Stimulated activated effector memory CD8-positive, alpha-beta T cell treated with anti-CD3 and anti-CD28 coated beads, Interleukin-12 subunit alpha, Interleukin-12 subunit beta, amount 100 ng/mL, for 72 hours (primary cell): ENCODE results near the gene STK38.
A peak's percentile ranks its signal among the peaks of the same experiment; 100 is the strongest.
"Not testable (repeated sequence)": the region's sequence is repeated elsewhere in the genome, so short reads cannot be mapped to it uniquely, and the experiment has no call there.

Experiments
- ATAC-seq: fragments of 150-1000 bp; cut with Tn5 transposase; 2 replicates; pipeline ENCODE4 v1.10.0; 2021
- DNase-seq, 2 donors: peaks; one replicate each; pipeline ENCODE4 v3.0.0; 2021 to 2022; ENCODE audit warnings: low spot score in 2 of 2
- H3K27ac Mint-ChIP-seq: one replicate; pipeline ENCODE4 v1.8.0; 2022; ENCODE audit warnings: mild to moderate bottlenecking, mixed read lengths
- H3K36me3 Mint-ChIP-seq: one replicate; pipeline ENCODE4 v1.8.0; 2022; ENCODE audit warnings: mild to moderate bottlenecking, mixed read lengths
- H3K4me1 Mint-ChIP-seq: one replicate; pipeline ENCODE4 v1.8.0; 2022; ENCODE audit warnings: mixed read lengths
- H3K4me3 Mint-ChIP-seq: one replicate; pipeline ENCODE4 v1.8.0; 2022; ENCODE audit warnings: mild to moderate bottlenecking, mixed read lengths
- H3K9me3 Mint-ChIP-seq: one replicate; pipeline ENCODE4 v1.8.0; 2022; ENCODE audit warnings: mixed read lengths

Gene STK38

DNA sequence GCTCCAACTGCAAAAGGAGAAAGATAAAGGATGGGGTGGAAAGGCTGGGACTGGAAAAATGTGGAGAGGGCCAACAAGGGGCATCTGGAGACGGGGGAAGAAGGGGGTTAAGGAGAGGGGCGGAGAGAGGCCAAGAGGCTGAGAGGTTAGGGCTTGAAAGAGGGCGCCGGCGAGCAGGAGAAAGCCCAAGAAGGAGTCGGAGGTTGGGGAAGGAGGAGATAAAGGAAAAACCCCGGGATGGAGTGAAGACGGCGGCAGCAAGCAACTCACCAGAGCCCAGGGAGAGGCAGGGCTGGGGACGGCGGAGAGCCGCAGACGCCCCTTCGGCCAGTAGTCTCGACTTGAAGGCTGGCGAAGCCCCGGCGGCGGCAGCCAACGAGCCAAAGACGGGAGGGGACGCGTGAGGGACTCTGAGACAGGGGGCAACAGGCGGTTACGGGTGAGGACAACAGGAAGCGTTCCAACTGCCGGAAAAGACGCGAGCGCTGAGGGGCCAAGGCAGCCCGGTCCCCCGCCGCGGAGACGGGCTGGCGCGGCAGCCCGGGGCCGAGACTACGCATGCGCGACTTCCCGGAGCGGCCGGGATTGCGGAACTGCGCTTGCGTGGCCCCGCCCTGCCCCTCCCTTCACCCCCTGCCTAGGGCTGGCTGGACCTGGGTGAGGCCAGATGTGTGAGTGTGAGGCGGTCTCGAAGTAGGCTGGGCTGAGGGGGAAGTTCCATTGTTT, at the start of gene STK38:
STK38 (minus strand) TSS at position 560 of the 726 bp plus-strand sequence. CDS start 7,277 bp downstream, outside the sequence.
- peaks cover 20% of the 10 kb centered on the region for H3K36me3 Mint-ChIP-seq
- ATAC-seq (peak; percentile 93), DNase-seq (peak; percentile 88 to 94)
- H3K9me3 Mint-ChIP-seq = no peaks in the 10 kb centered on the region
- H3K27ac Mint-ChIP-seq = peak within 1 kb of the TSS; percentile 97
- H3K4me3 Mint-ChIP-seq = peak within 1 kb of the TSS; percentile 97
- H3K4me1 Mint-ChIP-seq = peaks cover 25% of the 10 kb centered on the region

DNA sequence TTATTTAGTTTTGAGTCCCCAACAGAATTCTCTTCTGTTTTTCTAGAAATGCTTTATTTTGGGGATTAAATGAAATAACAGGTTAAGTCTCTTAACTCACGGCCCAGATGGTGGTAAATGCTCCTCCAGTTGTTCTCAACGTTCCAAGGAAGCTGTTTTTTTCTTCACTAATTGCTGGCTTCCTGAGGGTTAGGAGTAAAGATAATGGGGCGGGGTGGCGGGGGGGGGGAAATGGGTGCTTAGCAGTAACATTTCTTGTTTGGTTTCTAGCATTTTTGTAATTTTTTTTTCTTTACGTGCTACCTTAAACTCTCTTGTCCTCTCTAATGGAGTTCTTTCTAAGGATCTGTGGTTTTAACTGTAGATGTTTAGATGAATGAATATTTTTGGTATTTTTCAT, 49.1 kb upstream of the STK38 start:
- DNase-seq (no peak), ATAC-seq (no peak)
- Mint-ChIP-seq H3K36me3 (peaks cover 82% of the 10 kb centered on the region), H3K9me3 (no peaks in the 10 kb centered on the region), H3K27ac (peak overlapping the region; percentile 99), H3K4me3 (peak overlapping the region; percentile 81), H3K4me1 (peaks cover 63% of the 10 kb centered on the region)

DNA sequence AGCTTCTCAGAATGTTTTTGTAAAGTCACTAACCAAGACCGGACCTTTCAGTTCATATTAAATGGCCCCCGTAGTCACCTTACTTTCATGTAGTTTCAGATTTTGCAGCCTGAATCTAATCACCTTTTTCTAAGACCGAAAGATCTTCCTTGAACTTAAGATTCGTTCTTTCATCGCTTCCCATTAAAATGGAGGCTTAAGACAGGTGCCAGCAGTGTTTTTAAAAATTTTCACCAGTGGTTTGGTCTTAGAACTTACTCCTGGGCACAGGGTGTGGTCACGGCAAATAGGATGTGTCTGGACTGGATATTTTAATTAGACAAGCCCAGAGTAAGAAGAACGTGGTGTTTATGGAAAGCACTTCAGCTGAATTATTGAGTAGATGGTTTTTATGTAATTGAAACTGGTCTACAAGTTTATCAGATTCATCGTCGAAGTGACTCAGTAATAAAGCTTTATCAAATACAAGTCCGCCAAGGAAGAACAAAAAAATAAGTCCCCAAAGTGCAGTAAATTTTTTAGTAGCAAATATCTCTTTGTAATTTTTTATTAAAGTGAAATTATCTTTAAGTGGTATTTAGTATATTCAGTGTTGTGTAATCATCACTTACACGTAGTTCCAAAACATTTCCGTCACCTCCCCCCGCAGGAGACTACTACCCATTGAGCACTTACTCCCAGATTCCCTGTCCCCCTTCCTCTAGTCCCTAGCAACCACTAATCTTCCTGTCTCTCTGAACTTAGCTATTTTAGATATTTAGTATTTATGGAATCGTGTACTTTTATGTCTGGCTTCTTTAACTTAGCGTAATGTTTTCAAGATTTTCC, 47.8 kb upstream of the STK38 start:
- Mint-ChIP-seq H3K36me3 (peaks cover 69% of the 10 kb centered on the region), H3K27ac (peak overlapping the region; percentile 99), H3K9me3 (no peaks in the 10 kb centered on the region), H3K4me3 (peak overlapping the region; percentile 81), H3K4me1 (peaks cover 59% of the 10 kb centered on the region)
- DNase-seq = no peak
- no peak for ATAC-seq

DNA sequence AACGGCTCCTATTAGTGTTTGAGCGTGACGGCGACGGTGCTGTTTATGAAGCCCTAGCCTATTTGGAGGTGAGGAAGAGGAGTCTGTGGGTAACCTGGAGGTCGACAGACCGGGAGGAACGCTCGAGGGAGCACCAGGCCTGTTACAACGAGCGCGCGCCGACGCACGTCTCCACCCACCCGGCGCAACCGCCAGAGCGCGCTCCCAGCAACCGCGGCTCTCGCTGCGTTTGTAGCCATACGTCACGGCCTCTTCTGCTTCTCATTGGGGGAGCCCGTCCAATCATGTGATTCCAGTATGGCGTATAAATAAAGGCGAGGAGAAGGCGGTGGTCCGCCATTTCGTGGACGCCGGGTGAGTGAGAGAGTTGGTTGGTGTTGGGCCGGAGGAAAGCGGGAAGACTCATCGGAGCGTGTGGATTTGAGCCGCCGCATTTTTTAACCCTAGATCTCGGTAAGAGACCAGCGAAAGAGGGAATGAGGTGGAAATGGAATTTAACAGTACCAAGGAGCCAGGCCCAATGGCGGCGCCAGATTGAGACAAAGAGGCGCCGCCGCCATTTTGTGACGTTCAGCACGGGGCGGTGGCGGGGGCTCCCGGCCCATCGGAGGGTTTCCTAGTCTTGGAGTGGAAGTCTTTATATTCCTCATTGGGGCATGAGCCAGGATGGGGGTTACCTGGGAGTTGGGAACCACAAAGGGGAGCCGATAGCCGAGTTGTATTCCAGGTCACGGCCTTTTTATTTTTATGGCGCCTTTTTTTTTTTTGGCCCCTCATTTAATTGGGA, 46.9 kb upstream of the STK38 start, which contains the start of gene SRSF3:
SRSF3 (plus strand) TSS at position 334 of the 787 bp plus-strand sequence. CDS start 2,401 bp downstream, outside the sequence.
- DNase-seq (peak; percentile 90 to 97), ATAC-seq (peak; percentile 96)
- peaks cover 61% of the 10 kb centered on the region for H3K36me3 Mint-ChIP-seq
- H3K4me3 Mint-ChIP-seq = peak within 1 kb of the TSS; percentile 81
- no peaks in the 10 kb centered on the region for H3K9me3 Mint-ChIP-seq
- H3K27ac Mint-ChIP-seq = peak within 1 kb of the TSS; percentile 99
- peaks cover 51% of the 10 kb centered on the region for H3K4me1 Mint-ChIP-seq

DNA sequence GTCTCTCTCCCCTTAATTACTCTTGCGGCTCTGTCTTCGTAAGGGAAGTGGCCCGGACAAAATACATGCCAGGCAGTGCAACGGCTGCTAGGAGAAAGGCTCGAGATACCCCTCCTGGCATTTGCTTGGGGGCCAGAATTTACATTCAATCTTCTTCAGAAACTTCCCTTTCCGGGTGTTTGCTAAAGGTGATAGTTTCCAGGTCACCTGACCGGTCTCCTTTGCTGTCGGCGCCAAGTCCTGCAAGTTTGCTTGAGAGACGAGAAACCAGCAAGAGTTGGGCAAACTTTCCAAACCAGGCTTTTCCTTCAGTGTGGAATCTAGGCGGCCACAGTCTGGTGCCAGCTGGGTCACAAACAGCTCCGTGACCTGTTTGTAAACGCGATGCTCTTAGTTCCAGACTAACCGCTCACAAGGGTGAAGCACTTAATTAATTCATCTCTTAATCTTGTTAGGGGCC, 46.3 kb upstream of the STK38 start:
- peak overlapping the region; percentile 81 for H3K4me3 Mint-ChIP-seq
- H3K27ac Mint-ChIP-seq = peak overlapping the region; percentile 99
- peaks cover 44% of the 10 kb centered on the region for H3K4me1 Mint-ChIP-seq
- ATAC-seq (peak; percentile 51), DNase-seq (peak in 1 of 2 donors; percentile 33)
- no peaks in the 10 kb centered on the region for H3K9me3 Mint-ChIP-seq
- H3K36me3 Mint-ChIP-seq = peaks cover 54% of the 10 kb centered on the region

DNA sequence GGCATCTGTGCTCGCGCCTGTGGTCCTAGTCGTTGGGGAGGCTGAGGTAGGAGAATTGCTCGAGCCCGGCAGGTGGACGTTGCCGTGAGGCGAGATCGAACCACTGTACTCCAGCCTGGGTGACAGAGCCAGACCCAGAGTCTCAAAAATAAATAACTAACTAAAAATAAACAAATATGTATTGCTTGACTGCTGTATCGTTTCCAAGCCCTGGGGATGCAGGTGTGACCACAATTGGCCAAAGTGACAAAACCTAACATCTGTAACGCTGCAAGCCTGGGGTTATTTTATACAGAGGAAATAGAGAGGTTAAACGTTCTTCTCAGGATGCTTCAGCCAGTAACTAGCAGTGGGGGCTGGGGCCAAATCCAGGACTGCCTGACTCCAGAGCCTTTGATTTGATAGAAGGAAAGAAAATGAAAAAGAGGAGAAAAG, 45.0 kb upstream of the STK38 start:
- H3K36me3 Mint-ChIP-seq = peaks cover 41% of the 10 kb centered on the region
- H3K4me3 Mint-ChIP-seq = peak overlapping the region; percentile 81
- DNase-seq (no peak), ATAC-seq (no peak)
- peaks cover 34% of the 10 kb centered on the region for H3K4me1 Mint-ChIP-seq
- no peaks in the 10 kb centered on the region for H3K9me3 Mint-ChIP-seq
- H3K27ac Mint-ChIP-seq = peak overlapping the region; percentile 84

DNA sequence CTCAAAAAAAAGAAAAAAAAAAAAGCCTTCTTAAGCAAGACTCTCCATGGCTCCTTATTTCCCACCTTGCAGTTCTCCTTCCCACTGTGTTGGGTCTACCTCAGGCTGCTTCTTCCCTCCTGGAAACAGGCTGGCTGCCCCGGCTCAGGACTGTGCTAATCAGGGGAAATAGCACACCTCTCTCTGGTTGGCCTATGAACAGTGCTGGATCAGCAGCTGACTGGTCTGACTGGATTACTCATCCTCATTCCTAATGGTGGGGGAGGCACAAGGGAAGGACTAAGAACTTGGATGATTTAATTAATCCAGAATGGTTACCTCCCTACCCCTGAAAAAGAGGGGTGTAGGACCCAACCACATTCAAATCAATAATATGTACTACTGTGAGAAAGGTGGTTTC, 43.0 kb upstream of the STK38 start:
- peaks cover 26% of the 10 kb centered on the region for H3K4me1 Mint-ChIP-seq
- ATAC-seq (no peak), DNase-seq (no peak)
- H3K36me3 Mint-ChIP-seq = peaks cover 21% of the 10 kb centered on the region
- no peak overlapping the region for H3K4me3 Mint-ChIP-seq
- no peak overlapping the region for H3K27ac Mint-ChIP-seq
- no peaks in the 10 kb centered on the region for H3K9me3 Mint-ChIP-seq

DNA sequence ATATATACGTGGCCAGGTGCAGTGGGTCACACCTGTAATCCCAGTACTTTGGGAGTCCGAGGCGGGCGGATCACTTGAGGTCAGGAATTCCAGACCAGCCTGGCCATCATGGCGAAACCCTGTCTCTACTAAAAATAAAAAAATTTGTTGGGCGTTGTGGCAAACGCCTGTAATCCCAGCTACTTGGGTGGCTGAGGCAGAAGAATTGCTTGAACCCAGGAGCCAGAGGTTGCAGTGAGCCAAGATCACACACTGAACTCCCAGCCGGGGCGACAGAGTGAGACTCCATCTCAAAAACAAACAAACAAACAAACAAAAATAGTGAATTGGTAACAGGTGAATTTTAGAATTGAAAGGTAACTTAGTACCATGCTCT, 41.7 kb upstream of the STK38 start:
- H3K4me1 Mint-ChIP-seq = peaks cover 21% of the 10 kb centered on the region
- not testable (repeated sequence) for H3K4me3 Mint-ChIP-seq, ATAC-seq, H3K9me3 Mint-ChIP-seq, H3K27ac Mint-ChIP-seq, DNase-seq, H3K36me3 Mint-ChIP-seq

DNA sequence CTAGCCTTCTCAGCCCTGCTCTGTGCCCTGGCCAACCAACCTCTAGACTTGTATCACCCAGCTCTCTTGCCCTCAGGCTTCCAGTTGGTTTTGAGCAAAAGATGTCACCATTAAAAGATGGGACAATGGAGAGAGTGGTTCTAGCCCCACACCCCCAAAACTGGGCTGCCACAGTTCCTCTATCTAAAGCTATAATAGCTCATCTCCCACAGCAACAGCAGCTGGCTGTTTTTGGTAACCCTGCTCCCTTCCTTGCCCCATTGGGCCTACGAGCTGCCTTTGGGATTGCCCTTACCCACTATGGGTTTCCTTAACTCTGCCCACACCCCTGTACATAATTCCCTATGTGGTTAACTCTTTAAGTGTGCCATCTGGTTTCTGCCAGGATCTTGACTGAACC, 39.3 kb upstream of the STK38 start:
- no peaks in the 10 kb centered on the region for H3K9me3 Mint-ChIP-seq
- no peaks in the 10 kb centered on the region for H3K36me3 Mint-ChIP-seq

DNA sequence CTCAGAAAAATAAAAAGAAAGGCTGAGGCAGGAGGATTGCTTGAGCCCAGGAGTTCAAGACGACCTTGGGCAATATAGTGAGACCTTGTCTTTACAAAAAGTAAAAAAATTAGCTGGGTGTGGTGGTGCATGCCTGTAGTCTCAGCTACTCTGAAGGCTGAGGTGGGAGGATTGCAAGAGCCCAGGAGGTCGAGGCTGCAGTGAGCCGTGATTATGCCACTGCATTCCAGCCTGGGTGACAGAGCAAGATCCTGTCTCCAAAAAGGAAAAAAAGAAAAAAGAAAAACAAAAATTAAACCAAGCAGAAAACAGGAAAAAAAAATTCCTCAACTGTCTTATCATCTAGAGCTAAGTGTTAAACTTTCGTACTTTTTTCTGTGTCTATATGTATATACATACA, 34.4 kb upstream of the STK38 start:
- H3K9me3 Mint-ChIP-seq = no peaks in the 10 kb centered on the region
- ATAC-seq = no peak
- no peaks in the 10 kb centered on the region for H3K4me1 Mint-ChIP-seq
- no peak overlapping the region for H3K4me3 Mint-ChIP-seq
- H3K27ac Mint-ChIP-seq = no peak overlapping the region
- DNase-seq = no peak
- H3K36me3 Mint-ChIP-seq = no peaks in the 10 kb centered on the region

More for the DNA sequence above, 39.3 kb upstream of the STK38 start:
- ATAC-seq = no peak
- Mint-ChIP-seq H3K27ac (no peak overlapping the region), H3K4me1 (peaks cover 7% of the 10 kb centered on the region), H3K4me3 (no peak overlapping the region)
- DNase-seq = no peak

DNA sequence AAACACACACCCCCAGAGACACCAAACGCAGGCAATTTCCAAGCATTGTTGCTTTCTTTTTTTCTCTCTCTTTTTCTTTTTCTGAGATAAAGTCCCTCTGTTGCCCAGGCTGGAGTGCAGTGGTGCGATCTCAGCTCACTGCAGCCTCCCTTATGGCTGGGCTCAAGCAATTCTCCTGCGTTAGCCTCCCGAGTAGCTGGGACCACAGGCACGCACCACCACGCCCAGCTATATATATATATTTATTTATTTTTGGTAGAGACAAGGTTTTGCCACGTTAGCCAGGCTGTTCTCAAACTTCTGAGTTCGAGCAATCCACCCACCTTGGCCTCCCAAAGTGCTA, 32.9 kb upstream of the STK38 start:
- Mint-ChIP-seq H3K9me3 (no peaks in the 10 kb centered on the region), H3K4me1 (no peaks in the 10 kb centered on the region), H3K36me3 (no peaks in the 10 kb centered on the region), H3K27ac (no peak overlapping the region), H3K4me3 (no peak overlapping the region)
- no peak for ATAC-seq
- DNase-seq = no peak

DNA sequence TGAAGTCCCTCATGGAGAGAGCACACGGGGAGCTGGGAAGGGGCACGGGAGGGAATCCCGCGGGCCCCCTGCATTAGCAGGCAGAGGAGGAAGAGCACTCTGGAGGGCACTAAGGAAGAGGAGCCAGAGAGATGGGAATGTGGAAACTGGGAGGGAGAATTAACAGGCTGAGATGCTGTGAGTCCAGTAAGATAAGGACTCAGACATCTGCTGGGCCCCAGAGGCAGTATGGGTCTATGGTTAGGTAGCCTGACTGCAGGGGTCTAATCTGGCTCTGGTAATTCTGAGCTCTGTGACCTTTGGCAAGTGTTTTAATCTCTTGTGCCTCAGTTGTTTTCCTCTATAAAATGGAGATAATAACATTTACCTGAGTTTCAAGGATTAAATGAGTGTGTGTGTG, 31.2 kb upstream of the STK38 start:
- peak overlapping the region; percentile 35 for H3K27ac Mint-ChIP-seq

DNA sequence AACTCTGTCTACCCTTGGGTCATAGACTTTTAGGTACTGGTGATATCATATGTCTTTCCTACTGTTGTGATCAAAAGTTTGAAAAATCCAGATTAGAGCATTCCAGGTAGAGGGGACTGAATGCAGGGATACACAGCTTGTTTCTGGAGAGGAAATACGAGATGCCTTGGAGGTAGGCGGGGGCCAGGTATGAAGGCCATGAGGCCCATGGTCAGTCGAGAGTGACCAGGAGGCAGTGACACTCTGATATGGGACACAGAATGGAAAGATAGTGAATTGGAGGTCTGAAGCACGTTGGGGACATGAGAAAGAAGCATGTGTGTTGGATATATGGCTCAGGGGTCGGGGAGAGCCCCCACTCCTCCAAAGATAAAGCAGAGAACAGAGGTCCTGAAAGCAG, 30.8 kb upstream of the STK38 start:
- no peak overlapping the region for H3K27ac Mint-ChIP-seq
- H3K4me1 Mint-ChIP-seq = no peaks in the 10 kb centered on the region
- DNase-seq (no peak), ATAC-seq (no peak)
- no peaks in the 10 kb centered on the region for H3K36me3 Mint-ChIP-seq
- H3K9me3 Mint-ChIP-seq = no peaks in the 10 kb centered on the region
- no peak overlapping the region for H3K4me3 Mint-ChIP-seq

More for the DNA sequence above, 31.2 kb upstream of the STK38 start:
- ATAC-seq = no peak
- Mint-ChIP-seq H3K4me3 (no peak overlapping the region), H3K4me1 (no peaks in the 10 kb centered on the region), H3K36me3 (no peaks in the 10 kb centered on the region), H3K9me3 (no peaks in the 10 kb centered on the region)
- no peak for DNase-seq

DNA sequence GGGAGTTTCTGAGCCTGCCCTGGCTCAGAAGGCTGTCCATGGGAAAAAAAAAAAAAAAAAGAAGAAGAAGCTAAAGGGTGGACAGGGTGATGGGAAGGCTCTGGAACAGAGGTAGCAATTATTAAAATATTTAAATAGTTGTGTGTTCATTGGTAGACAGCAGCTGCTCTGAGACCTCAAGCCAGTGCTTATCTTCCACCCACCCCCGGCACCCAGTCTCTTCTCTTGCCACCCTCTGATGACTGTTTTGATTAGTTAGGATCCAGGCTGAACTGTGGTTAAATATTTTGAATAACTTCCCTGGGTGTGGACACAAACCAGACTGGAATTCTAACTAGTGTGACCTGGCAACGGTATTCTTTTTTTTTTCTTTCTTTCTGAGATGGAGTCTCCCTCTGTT, 30.0 kb upstream of the STK38 start:
- DNase-seq (no peak), ATAC-seq (no peak)
- Mint-ChIP-seq H3K4me1 (no peaks in the 10 kb centered on the region), H3K27ac (no peak overlapping the region), H3K9me3 (no peaks in the 10 kb centered on the region), H3K36me3 (no peaks in the 10 kb centered on the region), H3K4me3 (no peak overlapping the region)

DNA sequence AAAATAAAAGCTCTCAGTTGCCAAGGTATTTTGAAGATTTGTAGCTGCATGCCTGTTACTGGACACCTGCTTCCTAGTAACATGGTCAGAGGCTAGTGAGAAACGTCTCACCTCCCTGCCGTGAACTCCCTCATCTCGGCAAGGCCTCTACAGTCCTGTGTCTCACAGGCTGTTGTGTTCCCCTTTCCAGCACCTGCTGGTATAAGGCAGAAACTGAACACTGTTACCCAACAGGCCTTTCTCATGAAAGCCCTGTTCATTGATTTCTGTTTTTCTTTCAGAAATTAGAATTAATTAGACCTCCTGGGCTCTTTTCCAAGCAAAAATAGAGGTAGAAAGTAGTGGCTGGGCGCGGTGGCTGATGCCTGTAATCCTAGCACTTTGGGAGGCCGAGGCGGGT, 29.3 kb upstream of the STK38 start:
- Mint-ChIP-seq H3K27ac (no peak overlapping the region), H3K9me3 (no peaks in the 10 kb centered on the region), H3K4me1 (no peaks in the 10 kb centered on the region), H3K4me3 (no peak overlapping the region), H3K36me3 (no peaks in the 10 kb centered on the region)
- ATAC-seq (no peak), DNase-seq (no peak)
